HepG2 (cell line): ENCODE measurements around the gene MRPS7. TPM values are rescaled to one million over a fixed set of nuclear protein-coding genes. Genes with fewer than 3 reads are reported as not detected.

Experiments
- ATAC-seq: fragments of 200-7000 bp; cut with Tn5 transposase; 3 replicates; pipeline ENCODE4 v1.9.1; 2020; ENCODE audit warnings: mild to moderate bottlenecking, moderate library complexity
- BruUV-seq: library from RNA; stranded (reverse); fragments of 400-500 nt; replicated peaks from 2 replicates; lab custom pipeline; 2021; lab: Mats Ljungman, UMichigan
- CTCF ChIA-PET: fragments of 300-600 bp; formaldehyde crosslinking; extraction: SDS; loops from one replicate; lab custom pipeline; 2021; ENCODE audit warnings: low total read pairs, inconsistent platforms, low intra/inter-chr PET ratio; lab: Yijun Ruan, JAX
- POLR2A ChIA-PET: fragments of 350-600 bp; sonication (Branson Sonifier 250); formaldehyde crosslinking; loops from one replicate; lab custom pipeline; 2020; ENCODE audit warnings: antibody characterized with exemption, inconsistent platforms; lab: Yijun Ruan, JAX
- DNase-seq: peaks from one replicate; pipeline ENCODE4 v3.0.0-alpha.2; 2015; ENCODE audit warnings: low spot score
- FAIRE-seq: peaks from 3 replicates; lab custom pipeline; 2011; peaks lifted over from hg19 to GRCh38; lab: Jason Lieb, UNC
- H2AFZ ChIP-seq: one replicate; pipeline ENCODE4 v1.6.1; 2011; ENCODE audit warnings: low read length, inconsistent platforms
- H3K27ac ChIP-seq: fragments of 300-600 bp; 3 replicates; pipeline ENCODE4 v1.8.0; 2011; ENCODE audit warnings: mixed run types, mild to moderate bottlenecking, mixed read lengths, low read length, inconsistent platforms; ENCODE audit not compliant: insufficient read depth; ENCODE audit errors: extremely low read length
- H3K27me3 ChIP-seq, 2 experiments: fragments of 200-600 bp in 1 of 2; 2 replicates in 1 of 2; 3 replicates in 1 of 2; pipeline versions ENCODE4 v1.6.0 to v1.8.0; 2011; ENCODE audit warnings: low read length in 2 of 2, mild to moderate bottlenecking in 2 of 2, moderate library complexity in 2 of 2, inconsistent platforms in 1 of 2; ENCODE audit not compliant: insufficient read depth in 2 of 2, control insufficient read depth in 1 of 2
- H3K36me3 ChIP-seq, 2 experiments: fragments of 200-600 bp in 1 of 2; replicated peaks in 1 of 2; 2 replicates in 1 of 2; 3 replicates in 1 of 2; pipeline versions ENCODE4 v1.5.1 to v1.8.0; 2011; ENCODE audit warnings: low read length in 2 of 2, inconsistent platforms in 1 of 2; ENCODE audit not compliant: insufficient read depth in 2 of 2, control insufficient read depth in 1 of 2
- H3K4me1 ChIP-seq: 2 replicates; pipeline ENCODE4 v1.5.1; 2012; ENCODE audit warnings: low read length, inconsistent platforms; ENCODE audit not compliant: insufficient read depth
- H3K4me2 ChIP-seq: 2 replicates; pipeline ENCODE4 v1.6.0; 2011; ENCODE audit warnings: low read depth, low read length, inconsistent platforms
- H3K4me3 ChIP-seq, 3 experiments: fragments of 200-600 bp in 1 of 3; sonication (generic), shearing (Covaris generic) in 1 of 3; replicated peaks in 1 of 3; 2 replicates each; pipeline ENCODE4 v1.5.1; 2011 to 2016; ENCODE audit warnings: low read length in 3 of 3, inconsistent platforms in 2 of 3, low read depth in 2 of 3, mild to moderate bottlenecking in 2 of 3, control low read depth in 1 of 3, mixed read lengths in 1 of 3; ENCODE audit not compliant: insufficient read depth in 1 of 3
- H3K79me2 ChIP-seq: one replicate; pipeline ENCODE4 v1.6.1; 2011; ENCODE audit warnings: low read length, inconsistent platforms; ENCODE audit not compliant: insufficient read depth
- H3K9ac ChIP-seq: 2 replicates; pipeline ENCODE4 v1.6.0; 2011; ENCODE audit warnings: mild to moderate bottlenecking, low read depth, low read length, inconsistent platforms; ENCODE audit not compliant: insufficient read depth
- H3K9me3 ChIP-seq: 2 replicates; pipeline ENCODE4 v1.5.1; 2012; ENCODE audit warnings: mild to moderate bottlenecking, low read length
- H4K20me1 ChIP-seq: 2 replicates; pipeline ENCODE4 v1.6.0; 2011; ENCODE audit warnings: inconsistent platforms, mild to moderate bottlenecking, low read length, moderate library complexity; ENCODE audit not compliant: insufficient read depth
- CC2D1A ChIP-seq: sonication (generic); formaldehyde crosslinking; IDR thresholded peaks from 2 replicates; pipeline ENCODE4 v1.8.1; 2023; ENCODE audit warnings: mild to moderate bottlenecking, missing genetic modification reagents
- EZH2 ChIP-seq: conservative IDR thresholded peaks from 2 replicates; pipeline ENCODE4 v1.6.1; 2012; ENCODE audit warnings: mild to moderate bottlenecking, low read depth, low read length, moderate library complexity
- HDAC2 ChIP-seq: sonication (generic); formaldehyde crosslinking; IDR thresholded peaks from 2 replicates; pipeline ENCODE4 v1.4.0; 2020; ENCODE audit warnings: missing genetic modification reagents
- SMC3 ChIP-seq: IDR thresholded peaks from 2 replicates; pipeline ENCODE4 v1.6.1; 2011; ENCODE audit warnings: low read length, improper control_type of control experiment
- TRIM24 ChIP-seq: sonication (generic); formaldehyde crosslinking; IDR thresholded peaks from 2 replicates; pipeline ENCODE4 v1.8.0; 2022; ENCODE audit warnings: mild to moderate bottlenecking, missing genetic modification reagents
- ZFP1 ChIP-seq: IDR thresholded peaks from 2 replicates; pipeline ENCODE4 v1.6.1; 2016
- WGBS: methylation state at CpG from one replicate; pipeline ENCODE4 v1.1.6; 2017; ENCODE audit warnings: low lambda C conversion rate; 5-methylcytosine and 5-hydroxymethylcytosine counted together
- in situ Hi-C: cut with HindIII; loops from 2 replicates; pipeline ENCODE4 v1.10.0; 2017; ENCODE audit warnings: low pct_unique_long_range_greater_than_20kb; ENCODE audit not compliant: extremely low pct_ligation_motif_present
- intact Hi-C: fragments of 100-400 bp; cut with micrococcal nuclease; formaldehyde crosslinking; loops from one replicate; pipeline ENCODE4 v1.10.0; 2022; ENCODE audit not compliant: unreplicated experiment
- polyA plus RNA-seq, 8 experiments: library from polyadenylated mRNA; depleted of rRNA in 3 of 8; stranded (reverse) in 7 of 8; unstranded in 1 of 8; fragments of >200 nt; fragmentation: Illumina TruSeq in 4 of 8; extraction: Trizol in 4 of 8; gene quantifications; 2 replicates each; pipeline versions ENCODE4 v1.2.1 to v1.2.3, GENCODE V29; 2011 to 2016; ENCODE audit warnings: low read depth in 4 of 8, missing spikeins in 1 of 8, mixed read lengths in 1 of 8; ENCODE audit not compliant: insufficient read depth in 1 of 8
- total RNA-seq, 5 experiments: library from RNA; depleted of rRNA; stranded (reverse); fragments of >200 nt; fragmentation: Illumina TruSeq; extraction: Trizol; gene quantifications; 2 replicates each; pipeline ENCODE4 v1.2.3, GENCODE V29; 2016; ENCODE audit warnings: low read depth in 1 of 5
- TF ChIP-seq, protein P1 (sequence below): sonication (generic); formaldehyde crosslinking; IDR thresholded peaks from 2 replicates; pipeline ENCODE4 v1.4.0; 2020; ENCODE audit warnings: missing genetic modification reagents
- TF ChIP-seq, protein P2 (sequence below): sonication (generic); formaldehyde crosslinking; IDR thresholded peaks from 2 replicates; pipeline ENCODE4 v1.4.0; 2020; ENCODE audit warnings: low read depth, mild to moderate bottlenecking, missing genetic modification reagents
- TF ChIP-seq, protein P3 (sequence below): sonication (generic); formaldehyde crosslinking; IDR thresholded peaks from 2 replicates; pipeline ENCODE4 v1.4.0; 2020; ENCODE audit warnings: mild to moderate bottlenecking, low read depth, missing genetic modification reagents
- TF ChIP-seq, protein P4 (sequence below): sonication (generic); formaldehyde crosslinking; IDR thresholded peaks from 2 replicates; pipeline ENCODE4 v1.8.1; 2023; ENCODE audit warnings: mild to moderate bottlenecking, missing genetic modification reagents

The MRPS7 gene
- total and polyA plus RNA-seq, 2 of the 13 experiments (the other 11 are each of a cell fraction or from before 2014, with no cell fraction given): 97.0 to 162 TPM

DNA sequence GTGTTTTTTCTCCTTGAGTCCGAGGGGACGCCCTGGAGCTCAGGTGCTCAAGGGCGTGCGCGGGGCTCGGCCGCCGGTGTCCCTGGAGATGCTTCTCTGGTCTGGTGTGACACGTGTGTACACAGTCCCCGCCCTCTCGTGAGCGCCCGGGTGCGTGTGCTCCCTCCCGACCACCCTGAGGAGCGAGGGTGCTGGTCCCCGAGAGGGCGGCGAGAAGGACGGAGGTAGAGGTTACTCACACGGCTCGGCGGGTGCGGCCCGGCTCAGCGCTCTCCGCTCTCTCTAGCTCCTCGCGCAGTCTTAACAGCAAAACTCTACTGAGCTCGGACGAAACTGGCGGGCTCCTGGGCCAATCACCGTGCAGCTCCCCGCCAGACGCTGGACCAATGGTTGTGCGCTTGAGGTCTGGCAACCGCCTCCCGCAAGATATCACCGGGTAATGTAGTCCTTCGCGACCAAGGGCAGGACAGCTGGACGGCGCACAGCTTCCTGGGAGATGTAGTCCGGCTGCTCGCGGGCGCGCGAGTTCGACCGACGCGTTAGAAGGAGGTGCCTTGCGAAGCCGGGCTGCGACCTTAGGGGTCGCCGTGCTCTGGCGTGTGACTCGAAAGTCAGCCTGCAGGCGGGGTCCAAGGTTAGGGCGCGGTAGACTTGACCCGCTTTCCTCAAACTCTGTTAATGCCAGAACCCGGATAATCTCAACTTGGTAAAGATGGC lies 27.6 kb downstream of the MRPS7 start, which contains the start of gene SLC25A19:
SLC25A19 (minus strand) TSS at position 319 of the 717 bp plus-strand sequence. CDS start 2,669 bp downstream, outside the sequence.
- Histone ChIP-seq H3K27me3 (no peaks in the 10 kb centered on the region), H3K36me3 (peaks cover 6 to 22% of the 10 kb centered on the region in 2 experiments; a peak in 4 of 5 replicates), H3K79me2 (peaks cover 15% of the 10 kb centered on the region), H3K9ac (peak within 1 kb of the TSS; percentile 84), H3K4me1 (peaks cover 57% of the 10 kb centered on the region), H3K4me2 (peak within 1 kb of the TSS; percentile 78), H4K20me1 (no peaks in the 10 kb centered on the region), H3K27ac (peak within 1 kb of the TSS; percentile 75), H2AFZ (no peak within 1 kb of the TSS), H3K9me3 (no peaks in the 10 kb centered on the region), H3K4me3 (peak within 1 kb of the TSS; percentile 74 to 94 (median 87))
- 1% methylated on average over 42 of the region's 65 CpGs for WGBS
- FAIRE-seq (peak; percentile 99), ATAC-seq (peak; percentile 97), DNase-seq (peak; percentile 99)
- in situ Hi-C loops (no loop called here), intact Hi-C loops (loop anchor here (1.0 kb wide), 2 partner anchors 18 to 116 kb away; partner anchors contain the start of genes GRB2 and MIF4GD)
- no TSS peak for BruUV-seq
- ChIA-PET POLR2A (interaction anchor here (0.5 to 2.2 kb wide), 39 partner anchors 8 to 491 kb away, joined by 3 to 73 read pairs (median 5); partner anchors contain the start of genes FDXR, GGA3, GRB2 and MIF4GD), CTCF (interaction anchor here (1.2 to 1.3 kb wide), 2 partner anchors 19 to 115 kb away, joined by 3 to 5 read pairs; no protein-coding TSS in a partner anchor)
- TF ChIP-seq, protein P1, sequence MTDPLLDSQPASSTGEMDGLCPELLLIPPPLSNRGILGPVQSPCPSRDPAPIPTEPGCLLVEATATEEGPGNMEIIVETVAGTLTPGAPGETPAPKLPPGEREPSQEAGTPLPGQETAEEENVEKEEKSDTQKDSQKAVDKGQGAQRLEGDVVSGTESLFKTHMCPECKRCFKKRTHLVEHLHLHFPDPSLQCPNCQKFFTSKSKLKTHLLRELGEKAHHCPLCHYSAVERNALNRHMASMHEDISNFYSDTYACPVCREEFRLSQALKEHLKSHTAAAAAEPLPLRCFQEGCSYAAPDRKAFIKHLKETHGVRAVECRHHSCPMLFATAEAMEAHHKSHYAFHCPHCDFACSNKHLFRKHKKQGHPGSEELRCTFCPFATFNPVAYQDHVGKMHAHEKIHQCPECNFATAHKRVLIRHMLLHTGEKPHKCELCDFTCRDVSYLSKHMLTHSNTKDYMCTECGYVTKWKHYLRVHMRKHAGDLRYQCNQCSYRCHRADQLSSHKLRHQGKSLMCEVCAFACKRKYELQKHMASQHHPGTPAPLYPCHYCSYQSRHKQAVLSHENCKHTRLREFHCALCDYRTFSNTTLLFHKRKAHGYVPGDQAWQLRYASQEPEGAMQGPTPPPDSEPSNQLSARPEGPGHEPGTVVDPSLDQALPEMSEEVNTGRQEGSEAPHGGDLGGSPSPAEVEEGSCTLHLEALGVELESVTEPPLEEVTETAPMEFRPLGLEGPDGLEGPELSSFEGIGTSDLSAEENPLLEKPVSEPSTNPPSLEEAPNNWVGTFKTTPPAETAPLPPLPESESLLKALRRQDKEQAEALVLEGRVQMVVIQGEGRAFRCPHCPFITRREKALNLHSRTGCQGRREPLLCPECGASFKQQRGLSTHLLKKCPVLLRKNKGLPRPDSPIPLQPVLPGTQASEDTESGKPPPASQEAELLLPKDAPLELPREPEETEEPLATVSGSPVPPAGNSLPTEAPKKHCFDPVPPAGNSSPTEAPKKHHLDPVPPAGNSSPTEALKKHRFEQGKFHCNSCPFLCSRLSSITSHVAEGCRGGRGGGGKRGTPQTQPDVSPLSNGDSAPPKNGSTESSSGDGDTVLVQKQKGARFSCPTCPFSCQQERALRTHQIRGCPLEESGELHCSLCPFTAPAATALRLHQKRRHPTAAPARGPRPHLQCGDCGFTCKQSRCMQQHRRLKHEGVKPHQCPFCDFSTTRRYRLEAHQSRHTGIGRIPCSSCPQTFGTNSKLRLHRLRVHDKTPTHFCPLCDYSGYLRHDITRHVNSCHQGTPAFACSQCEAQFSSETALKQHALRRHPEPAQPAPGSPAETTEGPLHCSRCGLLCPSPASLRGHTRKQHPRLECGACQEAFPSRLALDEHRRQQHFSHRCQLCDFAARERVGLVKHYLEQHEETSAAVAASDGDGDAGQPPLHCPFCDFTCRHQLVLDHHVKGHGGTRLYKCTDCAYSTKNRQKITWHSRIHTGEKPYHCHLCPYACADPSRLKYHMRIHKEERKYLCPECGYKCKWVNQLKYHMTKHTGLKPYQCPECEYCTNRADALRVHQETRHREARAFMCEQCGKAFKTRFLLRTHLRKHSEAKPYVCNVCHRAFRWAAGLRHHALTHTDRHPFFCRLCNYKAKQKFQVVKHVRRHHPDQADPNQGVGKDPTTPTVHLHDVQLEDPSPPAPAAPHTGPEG: peak; percentile 90
- TF ChIP-seq EZH2: no peak
- TF ChIP-seq, protein P2, sequence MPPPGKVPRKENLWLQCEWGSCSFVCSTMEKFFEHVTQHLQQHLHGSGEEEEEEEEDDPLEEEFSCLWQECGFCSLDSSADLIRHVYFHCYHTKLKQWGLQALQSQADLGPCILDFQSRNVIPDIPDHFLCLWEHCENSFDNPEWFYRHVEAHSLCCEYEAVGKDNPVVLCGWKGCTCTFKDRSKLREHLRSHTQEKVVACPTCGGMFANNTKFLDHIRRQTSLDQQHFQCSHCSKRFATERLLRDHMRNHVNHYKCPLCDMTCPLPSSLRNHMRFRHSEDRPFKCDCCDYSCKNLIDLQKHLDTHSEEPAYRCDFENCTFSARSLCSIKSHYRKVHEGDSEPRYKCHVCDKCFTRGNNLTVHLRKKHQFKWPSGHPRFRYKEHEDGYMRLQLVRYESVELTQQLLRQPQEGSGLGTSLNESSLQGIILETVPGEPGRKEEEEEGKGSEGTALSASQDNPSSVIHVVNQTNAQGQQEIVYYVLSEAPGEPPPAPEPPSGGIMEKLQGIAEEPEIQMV: peak; percentile 53; the same call in 1 of the 2 replicates
- TF ChIP-seq ZFP1 (CRISPR knock-in tag): peak; percentile 56; the same call in 1 of the 2 replicates
- TF ChIP-seq TRIM24: no peak
- peak; percentile 17; the same call in 1 of the 2 replicates for TF ChIP-seq SMC3
- TF ChIP-seq, protein P3, sequence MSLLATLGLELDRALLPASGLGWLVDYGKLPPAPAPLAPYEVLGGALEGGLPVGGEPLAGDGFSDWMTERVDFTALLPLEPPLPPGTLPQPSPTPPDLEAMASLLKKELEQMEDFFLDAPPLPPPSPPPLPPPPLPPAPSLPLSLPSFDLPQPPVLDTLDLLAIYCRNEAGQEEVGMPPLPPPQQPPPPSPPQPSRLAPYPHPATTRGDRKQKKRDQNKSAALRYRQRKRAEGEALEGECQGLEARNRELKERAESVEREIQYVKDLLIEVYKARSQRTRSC: no peak
- TF ChIP-seq, protein P4, sequence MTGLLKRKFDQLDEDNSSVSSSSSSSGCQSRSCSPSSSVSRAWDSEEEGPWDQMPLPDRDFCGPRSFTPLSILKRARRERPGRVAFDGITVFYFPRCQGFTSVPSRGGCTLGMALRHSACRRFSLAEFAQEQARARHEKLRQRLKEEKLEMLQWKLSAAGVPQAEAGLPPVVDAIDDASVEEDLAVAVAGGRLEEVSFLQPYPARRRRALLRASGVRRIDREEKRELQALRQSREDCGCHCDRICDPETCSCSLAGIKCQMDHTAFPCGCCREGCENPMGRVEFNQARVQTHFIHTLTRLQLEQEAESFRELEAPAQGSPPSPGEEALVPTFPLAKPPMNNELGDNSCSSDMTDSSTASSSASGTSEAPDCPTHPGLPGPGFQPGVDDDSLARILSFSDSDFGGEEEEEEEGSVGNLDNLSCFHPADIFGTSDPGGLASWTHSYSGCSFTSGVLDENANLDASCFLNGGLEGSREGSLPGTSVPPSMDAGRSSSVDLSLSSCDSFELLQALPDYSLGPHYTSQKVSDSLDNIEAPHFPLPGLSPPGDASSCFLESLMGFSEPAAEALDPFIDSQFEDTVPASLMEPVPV (CRISPR knock-in tag): peak; percentile 94
- TF ChIP-seq CC2D1A (CRISPR knock-in tag): no peak
- TF ChIP-seq HDAC2 (CRISPR knock-in tag): peak; percentile 77
